ENCODE data around the gene SAMD15.

DNA sequence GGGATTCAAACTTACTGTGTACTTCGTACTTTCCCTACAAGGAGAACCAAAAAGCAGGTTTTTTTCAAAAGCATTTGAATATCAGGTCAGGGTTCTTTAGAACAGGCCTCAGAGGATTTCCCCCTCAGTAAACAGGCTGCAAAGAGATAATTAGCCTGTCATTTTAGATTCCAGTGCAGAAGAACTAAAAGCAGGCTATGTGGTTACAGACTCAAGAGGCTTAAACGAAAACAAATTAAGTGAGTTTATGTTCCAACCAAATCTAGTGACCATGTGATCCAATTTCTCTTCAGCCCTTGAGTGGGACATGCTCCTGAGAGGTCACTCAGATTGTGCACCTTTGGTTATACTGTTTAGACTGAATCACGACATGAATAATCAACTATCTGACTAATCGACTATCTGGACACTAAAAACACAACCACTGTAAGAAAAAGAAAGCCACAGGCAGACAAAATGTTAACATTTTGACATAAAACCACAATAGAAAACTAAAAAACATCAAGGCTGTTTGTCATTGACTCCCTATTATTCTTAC, 4.8 kb upstream of the SAMD15 start:
- TF ChIP-seq TAF1 (IDR thresholded peaks at IDR 0.05; ENCODE audit: low read depth, low read length) (no peak), POLR2AphosphoS5 (IDR thresholded peaks at IDR 0.05; ENCODE audit: low read depth, low read length) (no peak), POLR2A (IDR thresholded peaks at IDR 0.05; ENCODE audit: low read depth, low read length) (0 out of 2 replicates have a peak, but pooled peaks have one; percentile 33), SPI1 (IDR thresholded peaks at IDR 0.05; ENCODE audit: low read depth, low read length) (no peak), PAX5 (IDR thresholded peaks at IDR 0.05; ENCODE audit: insufficient read depth, low read length, severe bottlenecking) (no peak), POU2F2 (IDR thresholded peaks at IDR 0.05; ENCODE audit: low read depth, low read length) (peak; percentile 84)

Measured in GM12891 (cell line).